Measurements from ENCODE around the gene RFTN2.
"Not testable (repeated sequence)": the region's sequence is repeated elsewhere in the genome, so short reads cannot be mapped to it uniquely, and the experiment has no call there.

The RFTN2 gene

GRCh38 chr2:197675246-197675645 lies at the start of gene RFTN2:
Gene RFTN2 (minus strand): TSS chr2:197675587. CDS start chr2:197675458, 129 bp downstream.
- no peak for DNase-seq

GRCh38 chr2:197717863-197718262 lies 42.5 kb upstream of the RFTN2 start:
- DNase-seq, result no peak

- DNase-seq, result no peak
These were observed 37.9 kb upstream of the RFTN2 start for GRCh38 chr2:197713271-197713670.

- DNase-seq, result no peak
These were observed 36.2 kb upstream of the RFTN2 start for GRCh38 chr2:197711578-197711977.

- no peak for DNase-seq
These were observed 35.1 kb upstream of the RFTN2 start for GRCh38 chr2:197710424-197711042.

GRCh38 chr2:197709140-197709539 lies 33.8 kb upstream of the RFTN2 start:
- DNase-seq, result not testable (repeated sequence)

GRCh38 chr2:197708331-197708730 lies 32.9 kb upstream of the RFTN2 start:
- no peak for DNase-seq

GRCh38 chr2:197707316-197708213 lies 32.2 kb upstream of the RFTN2 start:
- no peak for DNase-seq

GRCh38 chr2:197706839-197707207 lies 31.4 kb upstream of the RFTN2 start:
- DNase-seq, result no peak

GRCh38 chr2:197705912-197706838 lies 30.8 kb upstream of the RFTN2 start:
- no peak for DNase-seq

GRCh38 chr2:197705121-197705911 lies 29.9 kb upstream of the RFTN2 start, which contains the start of gene MARS2:
Gene MARS2 (plus strand): TSS chr2:197705369. CDS start chr2:197705406, 37 bp downstream.
- DNase-seq, result no peak

GRCh38 chr2:197704434-197705120 lies 29.2 kb upstream of the RFTN2 start:
- DNase-seq, result no peak

- DNase-seq, result no peak
These were observed 25.6 kb upstream of the RFTN2 start for GRCh38 chr2:197700960-197701359.

- not testable (repeated sequence) for DNase-seq
These were observed 24.3 kb upstream of the RFTN2 start for GRCh38 chr2:197699724-197700123.

GRCh38 chr2:197696571-197696970 lies 21.2 kb upstream of the RFTN2 start:
- not testable (repeated sequence) for DNase-seq

GRCh38 chr2:197695971-197696370 lies 20.6 kb upstream of the RFTN2 start:
- DNase-seq, result not testable (repeated sequence)

- not testable (repeated sequence) for DNase-seq
These were observed 19.8 kb upstream of the RFTN2 start for GRCh38 chr2:197695206-197695605.

- DNase-seq, result no peak
These were observed 2.1 kb upstream of the RFTN2 start for GRCh38 chr2:197677483-197677882.

GRCh38 chr2:197677056-197677455 lies 1.7 kb upstream of the RFTN2 start:
- DNase-seq, result no peak

- DNase-seq, result no peak
These were observed 363 bp upstream of the RFTN2 start for GRCh38 chr2:197675711-197676188.

- no peak for DNase-seq
These were observed 796 bp downstream of the RFTN2 start for GRCh38 chr2:197674591-197674990.
